ENCODE measurements around the gene STON2. TPM values are rescaled to one million over a fixed set of nuclear protein-coding genes. Genes with fewer than 3 reads are reported as not detected.

Gene STON2
- total and polyA plus RNA-seq, 4 donors, result 3.1 to 27.6 (median 15.2) TPM

GRCh38 chr14:81263777-81264410, 136.2 kb downstream of the STON2 start:
- H3K36me3 ChIP-seq (ENCODE audit: control insufficient read depth in 4 of 4, insufficient read depth in 4 of 4, low read length in 4 of 4), result peaks cover 0 to 1% (median 0%) of the 10 kb centered on the region in 4 donors
- H3K27me3 ChIP-seq (ENCODE audit: control insufficient read depth in 3 of 3, insufficient read depth in 3 of 3, low read length in 2 of 3), result no peaks in the 10 kb centered on the region
- TF ChIP-seq CTCF (IDR thresholded peaks at IDR 0.05; ENCODE audit: control extremely low read depth, extremely low read depth), result no peak
- no peak overlapping the region for H3K27ac ChIP-seq (ENCODE audit: low read depth in 1 of 2, low read length in 1 of 2)
- no peaks in the 10 kb centered on the region for H3K4me1 ChIP-seq (ENCODE audit: control insufficient read depth in 5 of 5, insufficient read depth in 5 of 5, low read length in 5 of 5)
- H3K9me3 ChIP-seq (ENCODE audit: control insufficient read depth in 4 of 4, insufficient read depth in 3 of 4, low read length in 3 of 4), result no peaks in the 10 kb centered on the region
- 83 to 94% methylated on average over 4 of the region's 4 CpGs for WGBS, 2 donors
- H3K4me3 ChIP-seq, result no peak overlapping the region
- DNase-seq, result no peak
- no peak overlapping the region for H3K9ac ChIP-seq (ENCODE audit: insufficient read depth in 1 of 2, low read length in 2 of 2)
- no peak for ATAC-seq (ENCODE audit: insufficient read depth, low FRiP score)

- Histone ChIP-seq H3K4me1 (ENCODE audit: control insufficient read depth in 5 of 5, insufficient read depth in 5 of 5, low read length in 5 of 5) (no peaks in the 10 kb centered on the region), H3K27ac (ENCODE audit: low read depth in 1 of 2, low read length in 1 of 2) (no peak overlapping the region), H3K9ac (ENCODE audit: insufficient read depth in 1 of 2, low read length in 2 of 2) (no peak overlapping the region), H3K36me3 (ENCODE audit: control insufficient read depth in 4 of 4, insufficient read depth in 4 of 4, low read length in 4 of 4) (no peaks in the 10 kb centered on the region), H3K27me3 (ENCODE audit: control insufficient read depth in 3 of 3, insufficient read depth in 3 of 3, low read length in 2 of 3) (no peaks in the 10 kb centered on the region), H3K9me3 (ENCODE audit: control insufficient read depth in 4 of 4, insufficient read depth in 3 of 4, low read length in 3 of 4) (no peaks in the 10 kb centered on the region), H3K4me3 (no peak overlapping the region)
- no peak for TF ChIP-seq CTCF (IDR thresholded peaks at IDR 0.05; ENCODE audit: control extremely low read depth, extremely low read depth)
- DNase-seq, result peak in 2 of 3 donors; percentile 36 to 47
- WGBS, 2 donors, result 63 to 75% methylated on average over 3 of the region's 3 CpGs
- ATAC-seq (ENCODE audit: insufficient read depth, low FRiP score), result no peak
Observed at GRCh38 chr14:81261176-81261575, 138.9 kb downstream of the STON2 start.

GRCh38 chr14:81260732-81261131, 139.4 kb downstream of the STON2 start:
- 83 to 91% methylated on average over 3 of the region's 3 CpGs for WGBS, 2 donors
- TF ChIP-seq CTCF (IDR thresholded peaks at IDR 0.05; ENCODE audit: control extremely low read depth, extremely low read depth), result no peak
- H3K27ac ChIP-seq (ENCODE audit: low read depth in 1 of 2, low read length in 1 of 2), result no peak overlapping the region
- no peaks in the 10 kb centered on the region for H3K9me3 ChIP-seq (ENCODE audit: control insufficient read depth in 4 of 4, insufficient read depth in 3 of 4, low read length in 3 of 4)
- H3K4me1 ChIP-seq (ENCODE audit: control insufficient read depth in 5 of 5, insufficient read depth in 5 of 5, low read length in 5 of 5), result no peaks in the 10 kb centered on the region
- ATAC-seq (ENCODE audit: insufficient read depth, low FRiP score), result no peak
- no peak overlapping the region for H3K9ac ChIP-seq (ENCODE audit: insufficient read depth in 1 of 2, low read length in 2 of 2)
- H3K4me3 ChIP-seq, result no peak overlapping the region
- H3K36me3 ChIP-seq (ENCODE audit: control insufficient read depth in 4 of 4, insufficient read depth in 4 of 4, low read length in 4 of 4), result no peaks in the 10 kb centered on the region
- no peaks in the 10 kb centered on the region for H3K27me3 ChIP-seq (ENCODE audit: control insufficient read depth in 3 of 3, insufficient read depth in 3 of 3, low read length in 2 of 3)
- no peak for DNase-seq
